Hematopoietic multipotent progenitor cell (in vitro differentiated cells): Measurements from ENCODE around the gene ARHGAP24. TPM values are rescaled to one million over a fixed set of nuclear protein-coding genes. Genes with fewer than 3 reads are reported as not detected.
A peak's percentile ranks its signal among the peaks of the same experiment; 100 is the strongest.

Experiments
- DNase-seq, 3 donors: peaks; one replicate each; pipeline ENCODE4 v3.0.0-alpha.2; 2011 to 2015; ENCODE audit warnings: low read depth in 2 of 3, low spot score in 2 of 3
- total RNA-seq: library from RNA; depleted of rRNA; stranded (reverse); fragments of >200 nt; gene quantifications from one replicate; pipeline ENCODE4 v1.2.3, GENCODE V29; 2012

The ARHGAP24 gene
- total RNA-seq, 1 donor, result 0.27 TPM

GRCh38 chr4:85577307-85577706 is 102.4 kb downstream of the ARHGAP24 start:
- no peak for DNase-seq

GRCh38 chr4:85579942-85580341 is 105.0 kb downstream of the ARHGAP24 start:
- no peak for DNase-seq

- no peak for DNase-seq
These were observed 105.5 kb downstream of the ARHGAP24 start for GRCh38 chr4:85580489-85580888.

- no peak for DNase-seq
These were observed 113.0 kb downstream of the ARHGAP24 start for GRCh38 chr4:85587952-85588351.

GRCh38 chr4:85591406-85592098 is 116.6 kb downstream of the ARHGAP24 start:
- DNase-seq, result no peak

- no peak for DNase-seq
These were observed 120.3 kb downstream of the ARHGAP24 start for GRCh38 chr4:85595098-85595775.

GRCh38 chr4:85595796-85596559 is 121.0 kb downstream of the ARHGAP24 start:
- DNase-seq, result no peak

GRCh38 chr4:85598936-85599335 is 124.0 kb downstream of the ARHGAP24 start:
- no peak for DNase-seq

- DNase-seq, result no peak
These were observed 125.6 kb downstream of the ARHGAP24 start for GRCh38 chr4:85600501-85600900.

- no peak for DNase-seq
These were observed 128.7 kb downstream of the ARHGAP24 start for GRCh38 chr4:85603437-85604336.

- no peak for DNase-seq
These were observed 131.6 kb downstream of the ARHGAP24 start for GRCh38 chr4:85606505-85606904.

GRCh38 chr4:85607624-85608023 is 132.7 kb downstream of the ARHGAP24 start:
- DNase-seq, result peak in 2 of 3 donors; percentile 31 to 66

- peak in 1 of 3 donors; percentile 16 for DNase-seq
These were observed 135.5 kb downstream of the ARHGAP24 start for GRCh38 chr4:85610450-85610849.

- no peak for DNase-seq
These were observed 136.7 kb downstream of the ARHGAP24 start for GRCh38 chr4:85611661-85612060.

GRCh38 chr4:85613901-85614300 is 139.0 kb downstream of the ARHGAP24 start:
- DNase-seq, result no peak

GRCh38 chr4:85615952-85616351 is 141.0 kb downstream of the ARHGAP24 start:
- DNase-seq, result no peak

GRCh38 chr4:85617202-85617601 is 142.3 kb downstream of the ARHGAP24 start:
- DNase-seq, result no peak

GRCh38 chr4:85632981-85633380 is 158.0 kb downstream of the ARHGAP24 start:
- no peak for DNase-seq

- DNase-seq, result no peak
These were observed 162.8 kb downstream of the ARHGAP24 start for GRCh38 chr4:85637778-85638177.

- no peak for DNase-seq
These were observed 165.0 kb downstream of the ARHGAP24 start for GRCh38 chr4:85639946-85640345.
